ENCODE results near the gene IAH1.
"Not testable (repeated sequence)": the region's sequence is repeated elsewhere in the genome, so short reads cannot be mapped to it uniquely, and the experiment has no call there.

The IAH1 gene

DNA sequence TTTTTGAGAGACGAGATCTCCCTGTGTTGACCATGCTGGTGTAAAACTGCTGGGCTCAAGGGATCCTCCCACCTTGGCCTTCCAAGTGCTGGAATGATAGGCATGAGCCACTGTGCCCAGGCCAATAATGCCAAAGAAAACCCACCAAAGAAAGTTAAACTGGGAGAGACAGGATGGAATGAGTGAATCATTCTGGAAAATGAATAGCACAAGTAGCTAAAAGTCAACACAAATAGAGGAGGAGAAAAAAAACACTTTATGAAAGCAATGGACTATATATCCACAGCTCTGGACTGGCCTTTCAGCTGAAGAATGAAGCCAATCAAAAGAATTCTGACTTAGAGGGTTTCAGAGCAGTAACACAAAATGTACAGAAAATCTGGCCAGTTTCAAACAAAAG lies 23.9 kb downstream of the IAH1 start:
- Histone ChIP-seq H3K9me3 (ENCODE audit: control insufficient read depth, insufficient read depth, low read depth, low read length) (no peaks in the 10 kb centered on the region), H3K4me1 (ENCODE audit: control insufficient read depth, insufficient read depth, low read length) (no peaks in the 10 kb centered on the region), H3K36me3 (ENCODE audit: control insufficient read depth in 2 of 2, insufficient read depth in 1 of 2, low read length in 2 of 2) (peaks cover 36 to 76% of the 10 kb centered on the region in 2 experiments), H3K4me3 (ENCODE audit: low read depth, low read length) (no peak overlapping the region), H3K27ac (ENCODE audit: extremely low read depth, low read depth, low read length) (no peak overlapping the region)
- TF ChIP-seq ZBTB17 (tag by site-specific recombination; IDR thresholded peaks at IDR 0.05) = no peak
- TF ChIP-seq, protein P1, sequence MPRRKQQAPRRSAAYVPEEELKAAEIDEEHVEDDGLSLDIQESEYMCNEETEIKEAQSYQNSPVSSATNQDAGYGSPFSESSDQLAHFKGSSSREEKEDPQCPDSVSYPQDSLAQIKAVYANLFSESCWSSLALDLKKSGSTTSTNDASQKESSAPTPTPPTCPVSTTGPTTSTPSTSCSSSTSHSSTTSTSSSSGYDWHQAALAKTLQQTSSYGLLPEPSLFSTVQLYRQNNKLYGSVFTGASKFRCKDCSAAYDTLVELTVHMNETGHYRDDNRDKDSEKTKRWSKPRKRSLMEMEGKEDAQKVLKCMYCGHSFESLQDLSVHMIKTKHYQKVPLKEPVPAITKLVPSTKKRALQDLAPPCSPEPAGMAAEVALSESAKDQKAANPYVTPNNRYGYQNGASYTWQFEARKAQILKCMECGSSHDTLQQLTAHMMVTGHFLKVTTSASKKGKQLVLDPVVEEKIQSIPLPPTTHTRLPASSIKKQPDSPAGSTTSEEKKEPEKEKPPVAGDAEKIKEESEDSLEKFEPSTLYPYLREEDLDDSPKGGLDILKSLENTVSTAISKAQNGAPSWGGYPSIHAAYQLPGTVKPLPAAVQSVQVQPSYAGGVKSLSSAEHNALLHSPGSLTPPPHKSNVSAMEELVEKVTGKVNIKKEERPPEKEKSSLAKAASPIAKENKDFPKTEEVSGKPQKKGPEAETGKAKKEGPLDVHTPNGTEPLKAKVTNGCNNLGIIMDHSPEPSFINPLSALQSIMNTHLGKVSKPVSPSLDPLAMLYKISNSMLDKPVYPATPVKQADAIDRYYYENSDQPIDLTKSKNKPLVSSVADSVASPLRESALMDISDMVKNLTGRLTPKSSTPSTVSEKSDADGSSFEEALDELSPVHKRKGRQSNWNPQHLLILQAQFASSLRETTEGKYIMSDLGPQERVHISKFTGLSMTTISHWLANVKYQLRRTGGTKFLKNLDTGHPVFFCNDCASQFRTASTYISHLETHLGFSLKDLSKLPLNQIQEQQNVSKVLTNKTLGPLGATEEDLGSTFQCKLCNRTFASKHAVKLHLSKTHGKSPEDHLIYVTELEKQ (tag by site-specific recombination; IDR thresholded peaks at IDR 0.05; ENCODE audit: borderline replicate concordance) = no peak
- no peak for TF ChIP-seq TCF7L2 (IDR thresholded peaks at IDR 0.05; ENCODE audit: borderline replicate concordance, low read depth, low read length)
- TF ChIP-seq ZNF169 (tag by site-specific recombination; IDR thresholded peaks at IDR 0.05) = no peak
- no peak for TF ChIP-seq ZNF473 (tag by site-specific recombination; IDR thresholded peaks at IDR 0.05)
- TF ChIP-seq MZF1 (tag by site-specific recombination; IDR thresholded peaks at IDR 0.05; ENCODE audit: borderline replicate concordance) = no peak
- no peak for TF ChIP-seq ZNF24 (tag by site-specific recombination; IDR thresholded peaks at IDR 0.05)
- TF ChIP-seq, protein P2, sequence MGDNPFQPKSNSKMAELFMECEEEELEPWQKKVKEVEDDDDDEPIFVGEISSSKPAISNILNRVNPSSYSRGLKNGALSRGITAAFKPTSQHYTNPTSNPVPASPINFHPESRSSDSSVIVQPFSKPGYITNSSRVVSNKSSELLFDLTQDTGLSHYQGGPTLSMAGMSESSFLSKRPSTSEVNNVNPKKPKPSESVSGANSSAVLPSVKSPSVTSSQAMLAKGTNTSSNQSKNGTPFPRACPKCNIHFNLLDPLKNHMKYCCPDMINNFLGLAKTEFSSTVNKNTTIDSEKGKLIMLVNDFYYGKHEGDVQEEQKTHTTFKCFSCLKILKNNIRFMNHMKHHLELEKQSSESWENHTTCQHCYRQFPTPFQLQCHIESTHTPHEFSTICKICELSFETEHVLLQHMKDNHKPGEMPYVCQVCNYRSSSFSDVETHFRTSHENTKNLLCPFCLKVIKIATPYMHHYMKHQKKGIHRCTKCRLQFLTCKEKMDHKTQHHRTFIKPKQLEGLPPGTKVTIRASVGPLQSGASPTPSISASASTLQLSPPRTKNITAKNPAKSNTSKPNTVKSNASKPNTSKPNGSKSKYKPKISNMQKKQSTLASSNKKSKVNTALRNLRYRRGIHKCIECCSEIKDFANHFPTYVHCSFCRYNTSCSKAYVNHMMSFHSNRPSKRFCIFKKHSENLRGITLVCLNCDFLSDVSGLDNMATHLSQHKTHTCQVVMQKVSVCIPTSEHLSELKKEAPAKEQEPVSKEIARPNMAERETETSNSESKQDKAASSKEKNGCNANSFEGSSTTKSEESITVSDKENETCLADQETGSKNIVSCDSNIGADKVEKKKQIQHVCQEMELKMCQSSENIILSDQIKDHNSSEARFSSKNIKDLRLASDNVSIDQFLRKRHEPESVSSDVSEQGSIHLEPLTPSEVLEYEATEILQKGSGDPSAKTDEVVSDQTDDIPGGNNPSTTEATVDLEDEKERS (tag by site-specific recombination; IDR thresholded peaks at IDR 0.05) = no peak
- TF ChIP-seq ZNF19 (tag by site-specific recombination; IDR thresholded peaks at IDR 0.05; ENCODE audit: low read depth) = no peak
- no peak for TF ChIP-seq ZNF677 (tag by site-specific recombination; IDR thresholded peaks at IDR 0.05)
- TF ChIP-seq ZNF302 (tag by site-specific recombination; IDR thresholded peaks at IDR 0.05; ENCODE audit: low read depth) = no peak
- TF ChIP-seq ZNF214 (tag by site-specific recombination; IDR thresholded peaks at IDR 0.05; ENCODE audit: borderline replicate concordance) = no peak
- TF ChIP-seq ZNF548 (tag by site-specific recombination; IDR thresholded peaks at IDR 0.05) = no peak
- TF ChIP-seq ZNF660 (tag by site-specific recombination; IDR thresholded peaks at IDR 0.05) = no peak
- ChIA-PET CTCF (no interaction called here), POLR2A (interaction anchor here (0.6 kb wide), 1 partner anchor 9 kb away, joined by 3 read pairs; no protein-coding TSS in a partner anchor)

- ChIA-PET POLR2A (no interaction called here), CTCF (no interaction called here)
- Histone ChIP-seq H3K4me3 (ENCODE audit: low read depth, low read length) (no peak overlapping the region), H3K9me3 (ENCODE audit: control insufficient read depth, insufficient read depth, low read depth, low read length) (no peaks in the 10 kb centered on the region), H3K4me1 (ENCODE audit: control insufficient read depth, insufficient read depth, low read length) (no peaks in the 10 kb centered on the region), H3K36me3 (ENCODE audit: control insufficient read depth in 2 of 2, insufficient read depth in 1 of 2, low read length in 2 of 2) (peaks cover 16 to 56% of the 10 kb centered on the region in 2 experiments; a peak in 2 of 3 replicates), H3K27ac (ENCODE audit: extremely low read depth, low read depth, low read length) (no peak overlapping the region)
- no peak for TF ChIP-seq ZNF132 (tag by site-specific recombination; IDR thresholded peaks at IDR 0.05; ENCODE audit: borderline replicate concordance)
- TF ChIP-seq ZNF157 (tag by site-specific recombination; IDR thresholded peaks at IDR 0.05) = no peak
- no peak for TF ChIP-seq ZNF585B (tag by site-specific recombination; IDR thresholded peaks at IDR 0.05)
Observed at GRCh38 chr2:9508931-9509330, 34.6 kb downstream of the IAH1 start.

- H3K4me1 ChIP-seq (ENCODE audit: control insufficient read depth, insufficient read depth, low read length); CTCF ChIA-PET; H3K9me3 ChIP-seq (ENCODE audit: control insufficient read depth, insufficient read depth, low read depth, low read length); H3K27ac ChIP-seq (ENCODE audit: extremely low read depth, low read depth, low read length); H3K4me3 ChIP-seq (ENCODE audit: low read depth, low read length); POLR2A ChIA-PET: not testable (repeated sequence)
- TF ChIP-seq, protein P3, sequence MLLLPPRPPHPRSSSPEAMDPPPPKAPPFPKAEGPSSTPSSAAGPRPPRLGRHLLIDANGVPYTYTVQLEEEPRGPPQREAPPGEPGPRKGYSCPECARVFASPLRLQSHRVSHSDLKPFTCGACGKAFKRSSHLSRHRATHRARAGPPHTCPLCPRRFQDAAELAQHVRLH (tag by site-specific recombination; IDR thresholded peaks at IDR 0.05) = 0 out of 2 replicates have a peak, but pooled peaks have one; percentile 28
- peak; percentile 96 for TF ChIP-seq ZNF146 (tag by site-specific recombination; IDR thresholded peaks at IDR 0.05)
- H3K36me3 ChIP-seq (ENCODE audit: control insufficient read depth in 2 of 2, insufficient read depth in 1 of 2, low read length in 2 of 2) = peaks cover 21 to 54% of the 10 kb centered on the region in 2 experiments
Observed at GRCh38 chr2:9513946-9514345, 39.6 kb downstream of the IAH1 start.

Measured in HEK293 (cell line).